Neural progenitor cell (in vitro differentiated cells): ENCODE results near the gene CDK5RAP3. TPM values are rescaled to one million over a fixed set of nuclear protein-coding genes. Genes with fewer than 3 reads are reported as not detected.
"Not testable (repeated sequence)": the region's sequence is repeated elsewhere in the genome, so short reads cannot be mapped to it uniquely, and the experiment has no call there.

Source experiments
- DNase-seq: peaks from one replicate; pipeline ENCODE4 v3.0.0-alpha.2; 2016; ENCODE audit warnings: low spot score
- H2AFZ ChIP-seq: fragments of 200-600 bp; sonication (generic); replicated peaks from 2 replicates; pipeline ENCODE4 v1.6.1; 2016; ENCODE audit warnings: antibody characterized with exemption
- H3F3A ChIP-seq: fragments of 200-600 bp; sonication (generic); 2 replicates; pipeline ENCODE4 v1.6.1; 2016; ENCODE audit warnings: antibody characterized with exemption, low read depth
- H3K27ac ChIP-seq: fragments of 200-600 bp; sonication (generic); 2 replicates; pipeline ENCODE4 v1.5.1; 2016; ENCODE audit warnings: mild to moderate bottlenecking
- H3K27me3 ChIP-seq: fragments of 200-600 bp; sonication (generic); 2 replicates; pipeline ENCODE4 v1.6.1; 2016; ENCODE audit warnings: mild to moderate bottlenecking, moderate library complexity
- H3K36me3 ChIP-seq: fragments of 200-600 bp; sonication (generic); 2 replicates; pipeline ENCODE4 v1.5.1; 2016
- H3K4me1 ChIP-seq: fragments of 200-600 bp; sonication (generic); 2 replicates; pipeline ENCODE4 v1.6.1; 2016; ENCODE audit warnings: mixed run types
- H3K4me2 ChIP-seq: fragments of 200-600 bp; sonication (generic); 2 replicates; pipeline ENCODE4 v1.6.1; 2016
- H3K4me3 ChIP-seq: fragments of 200-600 bp; sonication (generic); 2 replicates; pipeline ENCODE4 v1.5.1; 2016
- H3K79me2 ChIP-seq: fragments of 200-600 bp; sonication (generic); 2 replicates; pipeline ENCODE4 v1.6.1; 2016; ENCODE audit warnings: low read depth
- H3K9ac ChIP-seq: fragments of 200-600 bp; sonication (generic); 2 replicates; pipeline ENCODE4 v1.6.1; 2016
- H3K9me3 ChIP-seq: fragments of 200-600 bp; sonication (generic); 2 replicates; pipeline ENCODE4 v1.5.1; 2016; ENCODE audit warnings: low read depth
- H4K20me1 ChIP-seq: fragments of 200-600 bp; sonication (generic); 2 replicates; pipeline ENCODE4 v1.6.1; 2016; ENCODE audit warnings: low read depth
- H3K27ac Mint-ChIP-seq: 3 replicates; pipeline ENCODE4 v1.8.0; 2021; ENCODE audit warnings: mixed read lengths
- H3K27me3 Mint-ChIP-seq: 2 replicates; pipeline ENCODE4 v1.8.0; 2022; ENCODE audit warnings: low read depth, mild to moderate bottlenecking, inconsistent platforms, moderate library complexity, mixed read lengths; ENCODE audit not compliant: insufficient read depth
- H3K36me3 Mint-ChIP-seq: 3 replicates; pipeline ENCODE4 v1.8.0; 2021; ENCODE audit warnings: mixed read lengths
- H3K4me1 Mint-ChIP-seq: 3 replicates; pipeline ENCODE4 v1.8.0; 2021; ENCODE audit warnings: mixed read lengths
- H3K4me3 Mint-ChIP-seq: 3 replicates; pipeline ENCODE4 v1.8.0; 2021; ENCODE audit warnings: mild to moderate bottlenecking, moderate library complexity, mixed read lengths
- H3K9me3 Mint-ChIP-seq: 3 replicates; pipeline ENCODE4 v1.8.0; 2020; ENCODE audit warnings: mixed read lengths
- EZH2 ChIP-seq: fragments of 200-600 bp; sonication (generic); IDR thresholded peaks from 2 replicates; pipeline ENCODE4 v1.6.1; 2017; ENCODE audit warnings: antibody characterized with exemption, mild to moderate bottlenecking, moderate library complexity
- EZH2phosphoT487 ChIP-seq: fragments of 200-600 bp; sonication (generic); IDR thresholded peaks from 2 replicates; pipeline ENCODE4 v1.6.1; 2017; ENCODE audit warnings: antibody characterized with exemption
- total RNA-seq: library from RNA; depleted of rRNA; stranded (reverse); fragments of >200 nt; gene quantifications from 2 replicates; pipeline ENCODE4 v1.2.3, GENCODE V29; 2015; ENCODE audit warnings: low replicate concordance
- TF ChIP-seq, protein P1 (sequence below): fragments of 200-600 bp; sonication (generic); IDR thresholded peaks from 2 replicates; pipeline ENCODE4 v1.5.1; 2017; ENCODE audit warnings: antibody characterized with exemption, mild to moderate bottlenecking

CDK5RAP3 gene
- total RNA-seq, 1 donor from 2014 or later: 104 TPM

DNA sequence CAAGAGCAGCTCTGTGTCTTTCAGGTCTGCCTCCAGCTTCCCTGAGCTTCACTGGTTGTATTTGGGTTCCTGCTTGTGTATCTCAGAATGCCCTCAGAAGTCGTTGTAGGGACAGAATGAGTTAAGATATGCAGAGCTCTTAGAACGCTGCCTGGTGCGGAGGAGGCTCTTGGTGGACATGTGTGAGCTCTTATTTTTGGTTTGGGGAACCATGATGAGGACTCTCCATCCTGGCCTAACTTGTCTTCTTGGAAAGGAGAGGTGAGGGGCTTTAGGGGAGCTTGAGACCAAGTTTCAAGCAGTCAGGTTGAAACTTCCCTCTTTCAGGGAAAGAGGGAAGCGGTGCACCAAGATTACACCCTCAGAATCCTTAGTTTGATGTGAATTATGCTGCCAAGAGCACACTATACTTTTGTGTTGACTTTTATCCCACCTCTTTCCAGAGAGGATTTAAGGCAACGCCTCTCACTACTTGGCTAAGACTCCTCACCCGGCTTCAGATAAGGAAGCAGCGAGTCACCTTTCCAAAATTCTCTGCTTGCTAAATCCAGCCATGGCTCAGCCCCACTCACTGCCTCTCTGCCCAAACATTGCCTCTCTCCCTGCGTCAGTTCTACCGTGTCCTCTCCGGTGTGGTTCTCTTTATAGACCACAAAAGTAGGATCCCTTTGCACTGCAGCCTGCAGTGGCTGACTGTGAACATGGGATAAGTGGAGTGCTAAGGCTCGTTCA is 12.7 kb downstream of the CDK5RAP3 start:
- DNase-seq: no peak
- Histone ChIP-seq H3K27me3 (no peaks in the 10 kb centered on the region), H3K9ac (no peak overlapping the region), H3K9me3 (no peaks in the 10 kb centered on the region), H2AFZ (no peak overlapping the region), H3K79me2 (no peaks in the 10 kb centered on the region), H3K4me1 (peaks cover 38% of the 10 kb centered on the region), H4K20me1 (no peaks in the 10 kb centered on the region), H3K4me3 (no peak overlapping the region), H3K27ac (no peak overlapping the region), H3F3A (peaks cover 36% of the 10 kb centered on the region), H3K36me3 (no peaks in the 10 kb centered on the region), H3K4me2 (no peak overlapping the region)
- no peak overlapping the region for H3K4me3 Mint-ChIP-seq
- H3K4me1 Mint-ChIP-seq: peaks cover 62% of the 10 kb centered on the region
- H3K36me3 Mint-ChIP-seq: peaks cover 28% of the 10 kb centered on the region
- peak overlapping the region; percentile 9 for H3K27ac Mint-ChIP-seq
- no peaks in the 10 kb centered on the region for H3K9me3 Mint-ChIP-seq
- H3K27me3 Mint-ChIP-seq: peaks cover 8% of the 10 kb centered on the region
- TF ChIP-seq EZH2phosphoT487: no peak
- no peak for TF ChIP-seq EZH2
- TF ChIP-seq, protein P1, sequence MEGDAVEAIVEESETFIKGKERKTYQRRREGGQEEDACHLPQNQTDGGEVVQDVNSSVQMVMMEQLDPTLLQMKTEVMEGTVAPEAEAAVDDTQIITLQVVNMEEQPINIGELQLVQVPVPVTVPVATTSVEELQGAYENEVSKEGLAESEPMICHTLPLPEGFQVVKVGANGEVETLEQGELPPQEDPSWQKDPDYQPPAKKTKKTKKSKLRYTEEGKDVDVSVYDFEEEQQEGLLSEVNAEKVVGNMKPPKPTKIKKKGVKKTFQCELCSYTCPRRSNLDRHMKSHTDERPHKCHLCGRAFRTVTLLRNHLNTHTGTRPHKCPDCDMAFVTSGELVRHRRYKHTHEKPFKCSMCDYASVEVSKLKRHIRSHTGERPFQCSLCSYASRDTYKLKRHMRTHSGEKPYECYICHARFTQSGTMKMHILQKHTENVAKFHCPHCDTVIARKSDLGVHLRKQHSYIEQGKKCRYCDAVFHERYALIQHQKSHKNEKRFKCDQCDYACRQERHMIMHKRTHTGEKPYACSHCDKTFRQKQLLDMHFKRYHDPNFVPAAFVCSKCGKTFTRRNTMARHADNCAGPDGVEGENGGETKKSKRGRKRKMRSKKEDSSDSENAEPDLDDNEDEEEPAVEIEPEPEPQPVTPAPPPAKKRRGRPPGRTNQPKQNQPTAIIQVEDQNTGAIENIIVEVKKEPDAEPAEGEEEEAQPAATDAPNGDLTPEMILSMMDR: no peak

DNA sequence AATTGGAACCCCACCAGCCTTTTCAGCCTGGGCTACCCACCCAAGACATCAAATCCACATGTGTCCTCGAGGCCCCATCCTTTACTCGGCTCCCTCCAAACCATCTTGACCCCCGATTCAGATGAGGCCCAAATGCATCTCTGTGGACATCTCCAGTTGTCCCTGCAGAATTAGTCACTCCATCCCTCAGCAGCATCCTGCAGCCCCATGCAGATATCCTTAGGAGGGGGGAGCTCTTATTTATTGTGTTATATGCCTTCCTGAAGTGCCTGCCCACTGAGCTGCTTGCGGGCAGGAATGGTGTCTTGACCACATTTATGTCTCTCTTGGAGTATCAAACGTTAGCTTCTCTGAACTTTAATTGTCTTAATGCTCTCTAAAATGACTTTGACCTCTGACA is 15.6 kb downstream of the CDK5RAP3 start:
- Mint-ChIP-seq H3K36me3 (peaks cover 11% of the 10 kb centered on the region), H3K27me3 (peaks cover 11% of the 10 kb centered on the region), H3K4me3 (peak overlapping the region; percentile 49), H3K4me1 (peaks cover 71% of the 10 kb centered on the region), H3K27ac (peak overlapping the region; percentile 98), H3K9me3 (no peaks in the 10 kb centered on the region)
- Histone ChIP-seq H3K27me3 (no peaks in the 10 kb centered on the region), H3K9ac (no peak overlapping the region), H2AFZ (no peak overlapping the region), H3F3A (peaks cover 64% of the 10 kb centered on the region), H4K20me1 (no peaks in the 10 kb centered on the region), H3K27ac (peak overlapping the region; percentile 84), H3K4me1 (peaks cover 60% of the 10 kb centered on the region), H3K36me3 (no peaks in the 10 kb centered on the region), H3K9me3 (no peaks in the 10 kb centered on the region), H3K79me2 (no peaks in the 10 kb centered on the region), H3K4me2 (peak overlapping the region; percentile 36), H3K4me3 (no peak overlapping the region)
- DNase-seq: no peak
- TF ChIP-seq EZH2phosphoT487: no peak
- no peak for TF ChIP-seq EZH2
- TF ChIP-seq, protein P1: no peak

DNA sequence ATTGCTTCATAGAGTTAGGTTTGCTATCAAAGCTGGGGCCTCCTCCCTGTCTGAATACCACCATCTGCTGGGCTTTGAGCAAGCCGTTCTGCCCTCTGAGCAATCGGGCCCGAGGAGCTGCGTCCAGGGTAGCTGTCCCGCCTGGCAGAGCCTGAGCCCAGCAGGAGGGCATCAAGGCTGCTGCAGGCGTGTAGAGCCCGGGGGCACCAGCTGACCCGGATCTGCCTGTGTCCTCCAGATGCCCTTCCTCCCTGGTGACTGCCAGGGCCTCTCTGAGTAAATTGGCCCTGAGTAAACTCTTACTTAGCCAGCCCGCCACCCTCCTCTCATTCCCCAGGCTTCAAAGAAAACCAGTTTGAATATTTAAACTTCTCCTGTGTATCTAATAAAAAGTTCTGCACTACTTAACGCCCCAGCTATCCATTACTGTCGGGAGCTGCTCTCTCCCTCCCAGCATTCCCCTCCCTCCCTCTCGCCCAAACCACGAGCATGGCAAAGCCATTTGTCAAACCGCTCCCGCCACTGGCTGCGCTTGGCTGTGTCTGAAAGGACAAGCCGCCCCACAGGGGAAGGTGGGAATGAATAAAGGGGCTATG is 16.4 kb downstream of the CDK5RAP3 start:
- peaks cover 72% of the 10 kb centered on the region for H3F3A ChIP-seq
- H3K9ac ChIP-seq: no peak overlapping the region
- H3K27ac Mint-ChIP-seq: peak overlapping the region; percentile 98
- DNase-seq: peak; percentile 91
- H3K4me1 Mint-ChIP-seq: peaks cover 79% of the 10 kb centered on the region
- H3K36me3 Mint-ChIP-seq: peaks cover 9% of the 10 kb centered on the region
- peak overlapping the region; percentile 54 for H3K4me2 ChIP-seq
- H3K9me3 Mint-ChIP-seq: no peaks in the 10 kb centered on the region
- H2AFZ ChIP-seq: no peak overlapping the region
- no peaks in the 10 kb centered on the region for H4K20me1 ChIP-seq
- no peak overlapping the region for H3K4me3 ChIP-seq
- H3K27ac ChIP-seq: peak overlapping the region; percentile 10
- H3K9me3 ChIP-seq: no peaks in the 10 kb centered on the region
- TF ChIP-seq, protein P1: no peak
- TF ChIP-seq EZH2phosphoT487 (no peak), EZH2 (no peak)
- H3K27me3 ChIP-seq: no peaks in the 10 kb centered on the region
- peak overlapping the region; percentile 72 for H3K4me3 Mint-ChIP-seq
- H3K27me3 Mint-ChIP-seq: peaks cover 8% of the 10 kb centered on the region
- H3K36me3 ChIP-seq: no peaks in the 10 kb centered on the region
- no peaks in the 10 kb centered on the region for H3K79me2 ChIP-seq
- peaks cover 69% of the 10 kb centered on the region for H3K4me1 ChIP-seq

DNA sequence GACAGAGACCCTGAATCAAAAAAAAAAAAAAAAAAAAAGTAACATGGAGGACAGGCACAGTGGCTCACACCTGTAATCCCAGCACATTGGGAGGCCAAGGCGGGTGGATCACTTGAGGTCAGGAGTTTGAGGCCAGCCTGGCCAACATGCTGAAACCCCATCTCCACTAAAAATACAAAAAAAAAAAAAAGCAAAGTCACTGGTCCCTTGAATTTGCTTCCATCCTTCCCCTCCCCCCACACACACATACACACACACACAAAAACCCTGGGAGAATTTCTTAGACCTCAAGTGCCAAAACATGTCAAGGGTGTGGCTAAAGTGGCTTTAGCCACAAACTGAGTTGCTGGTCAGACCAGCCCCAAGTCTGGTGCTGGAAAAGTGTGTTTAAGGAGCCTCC is 17.5 kb downstream of the CDK5RAP3 start:
- H3K27me3 Mint-ChIP-seq, DNase-seq, H3K9me3 ChIP-seq, H3K27me3 ChIP-seq, H3K36me3 Mint-ChIP-seq, H2AFZ ChIP-seq, H3K9ac ChIP-seq, H3K4me3 Mint-ChIP-seq, H3K79me2 ChIP-seq, H3K4me3 ChIP-seq, H3K36me3 ChIP-seq, H4K20me1 ChIP-seq, H3K9me3 Mint-ChIP-seq, H3K27ac ChIP-seq: not testable (repeated sequence)
- peak overlapping the region; percentile 14 for H3K4me2 ChIP-seq
- Mint-ChIP-seq H3K4me1 (peaks cover 85% of the 10 kb centered on the region), H3K27ac (peak overlapping the region; percentile 96)
- peaks cover 80% of the 10 kb centered on the region for H3K4me1 ChIP-seq
- peaks cover 83% of the 10 kb centered on the region for H3F3A ChIP-seq
